K562 (cell line): ENCODE results near the gene HIPK2. TPM values are rescaled to one million over a fixed set of nuclear protein-coding genes. Genes with fewer than 3 reads are reported as not detected.

Experiments
- ATAC-seq: fragments of 200-7000 bp; cut with Tn5 transposase; 3 replicates; pipeline ENCODE4 v1.9.1; 2020; ENCODE audit warnings: moderate library complexity
- BruUV-seq: library from RNA; stranded (reverse); fragments of 400-500 nt; replicated peaks from 2 replicates; lab custom pipeline; 2021; lab: Mats Ljungman, UMichigan
- CTCF ChIA-PET: fragments of 300-600 bp; formaldehyde crosslinking; extraction: SDS; loops from one replicate; lab custom pipeline; 2021; ENCODE audit warnings: low intra/inter-chr PET ratio; lab: Yijun Ruan, JAX
- POLR2A ChIA-PET: fragments of 300-600, 350-650 bp; sonication (Branson Sonifier 250); formaldehyde crosslinking; extraction: SDS; loops from one replicate; lab custom pipeline; 2021; ENCODE audit warnings: antibody characterized with exemption, inconsistent platforms; lab: Yijun Ruan, JAX
- DNase-seq, 4 experiments: peaks; one replicate each; pipeline versions ENCODE4 v3.0.0 to v3.0.0-alpha.2; 2011 to 2018; ENCODE audit warnings: low spot score in 3 of 4, mixed read lengths in 3 of 4; ENCODE audit errors: extremely low read depth in 1 of 4
- FAIRE-seq: peaks from 2 replicates; lab custom pipeline; 2011; peaks lifted over from hg19 to GRCh38; lab: Jason Lieb, UNC
- H2AFZ ChIP-seq: 2 replicates; pipeline ENCODE4 v1.6.0; 2011; ENCODE audit warnings: low read depth, low read length, control low read depth, inconsistent platforms
- H3K27ac ChIP-seq: fragments of 200-600 bp; 3 replicates; pipeline ENCODE4 v1.8.0; 2011; ENCODE audit warnings: low read depth, mild to moderate bottlenecking, control low read depth, inconsistent platforms, low read length, moderate library complexity, mixed read lengths; ENCODE audit errors: extremely low read depth
- H3K27me3 ChIP-seq, 2 experiments: fragments of 300-600 bp in 1 of 2; 2 replicates in 1 of 2; 3 replicates in 1 of 2; pipeline versions ENCODE4 v1.6.0 to v1.8.0; 2011; ENCODE audit warnings: inconsistent platforms in 2 of 2, low read length in 2 of 2, mild to moderate bottlenecking in 1 of 2, mixed read lengths in 1 of 2, moderate library complexity in 1 of 2; ENCODE audit not compliant: control insufficient read depth in 2 of 2, insufficient read depth in 2 of 2
- H3K36me3 ChIP-seq: fragments of 300-600 bp; 3 replicates; pipeline ENCODE4 v1.8.0; 2011; ENCODE audit warnings: mild to moderate bottlenecking, low read length, inconsistent platforms; ENCODE audit not compliant: control insufficient read depth, insufficient read depth
- H3K4me1 ChIP-seq, 2 experiments: fragments of 200-600 bp in 1 of 2; replicated peaks in 1 of 2; 2 replicates in 1 of 2; 3 replicates in 1 of 2; pipeline versions ENCODE4 v1.5.1 to v1.8.0; 2011; ENCODE audit warnings: inconsistent platforms in 2 of 2, low read length in 2 of 2, mild to moderate bottlenecking in 1 of 2, mixed read lengths in 1 of 2, moderate library complexity in 1 of 2; ENCODE audit not compliant: control insufficient read depth in 2 of 2, insufficient read depth in 2 of 2
- H3K4me2 ChIP-seq: 2 replicates; pipeline ENCODE4 v1.6.1; 2011; ENCODE audit warnings: low read length, control low read depth, inconsistent platforms, mixed read lengths; ENCODE audit not compliant: insufficient read depth
- H3K4me3 ChIP-seq: fragments of 200-600 bp; sonication (generic), shearing (Covaris generic); 2 replicates; pipeline ENCODE4 v1.5.1; 2016; ENCODE audit warnings: control low read depth, inconsistent platforms
- H3K79me2 ChIP-seq: fragments of 200-600 bp; 3 replicates; pipeline ENCODE4 v1.8.0; 2011; ENCODE audit warnings: low read length, inconsistent platforms; ENCODE audit not compliant: control insufficient read depth, insufficient read depth
- H3K9ac ChIP-seq, 2 experiments: 2 replicates each; pipeline versions ENCODE4 v1.6.0 to v1.6.1; 2011; ENCODE audit warnings: low read depth in 2 of 2, low read length in 2 of 2, control low read depth in 1 of 2, inconsistent platforms in 1 of 2, mild to moderate bottlenecking in 1 of 2, mixed read lengths in 1 of 2; ENCODE audit not compliant: insufficient read depth in 1 of 2
- H3K9me1 ChIP-seq: one replicate; pipeline ENCODE4 v1.6.0; 2011; ENCODE audit warnings: inconsistent platforms, mild to moderate bottlenecking, low read length, moderate library complexity; ENCODE audit not compliant: control insufficient read depth, insufficient read depth
- H3K9me3 ChIP-seq: replicated peaks from 2 replicates; pipeline ENCODE4 v1.5.1; 2011; ENCODE audit warnings: low read depth, low read length, inconsistent platforms; ENCODE audit not compliant: control insufficient read depth, insufficient read depth
- H4K20me1 ChIP-seq: replicated peaks from 2 replicates; pipeline ENCODE4 v1.6.1; 2011; ENCODE audit warnings: low read length, inconsistent platforms, mixed read lengths; ENCODE audit not compliant: control insufficient read depth, insufficient read depth
- CBX5 ChIP-seq: IDR thresholded peaks from 2 replicates; pipeline ENCODE4 v1.6.1; 2014; ENCODE audit warnings: low read depth, borderline replicate concordance
- DEAF1 ChIP-seq: fragments of 450-650 bp; formaldehyde crosslinking; IDR thresholded peaks from 2 replicates; pipeline ENCODE4 v1.4.0; 2020; ENCODE audit warnings: mild to moderate bottlenecking, moderate library complexity
- HNRNPUL1 ChIP-seq: fragments of 200-400 bp; formaldehyde crosslinking; IDR thresholded peaks from 2 replicates; pipeline ENCODE4 v1.6.1; 2017; ENCODE audit warnings: low read length
- L3MBTL2 ChIP-seq: fragments of 450-650 bp; IDR thresholded peaks from 2 replicates; pipeline ENCODE4 v1.6.1; 2016; ENCODE audit warnings: mild to moderate bottlenecking, moderate library complexity
- MITF ChIP-seq: IDR thresholded peaks from 2 replicates; pipeline ENCODE4 v1.6.1; 2014; ENCODE audit warnings: antibody characterized with exemption
- TAF15 ChIP-seq: fragments of 200-400 bp; formaldehyde crosslinking; IDR thresholded peaks from 2 replicates; pipeline ENCODE4 v1.6.1; 2017; ENCODE audit warnings: mild to moderate bottlenecking, low read depth, low read length, moderate library complexity
- THRAP3 ChIP-seq: fragments of 450-650 bp; IDR thresholded peaks from 2 replicates; pipeline ENCODE4 v1.6.1; 2016; ENCODE audit warnings: mild to moderate bottlenecking, inconsistent platforms, borderline replicate concordance
- YBX1 ChIP-seq: fragments of 450-650 bp; IDR thresholded peaks from 2 replicates; pipeline ENCODE4 v1.7.1; 2016; ENCODE audit warnings: mild to moderate bottlenecking
- ZBTB33 ChIP-seq: sonication (generic); formaldehyde crosslinking; IDR thresholded peaks from 2 replicates; pipeline ENCODE4 v1.8.1; 2023; ENCODE audit warnings: mild to moderate bottlenecking, missing genetic modification reagents
- ZBTB5 ChIP-seq: fragments of 450-650 bp; IDR thresholded peaks from 2 replicates; pipeline ENCODE4 v1.6.1; 2017; ENCODE audit warnings: antibody characterized with exemption
- ZNF398 ChIP-seq: fragments of 250-450 bp; sonication (Bioruptor Pico); IDR thresholded peaks from 2 replicates; pipeline ENCODE4 v1.8.0; 2021; ENCODE audit warnings: moderate library complexity, mild to moderate bottlenecking, inconsistent platforms
- WGBS: fragments of 100-300 bp; shearing (Covaris generic); methylation state at CpG from one replicate; pipeline ENCODE4 v1.1.6; 2016; ENCODE audit warnings: low coverage, mixed read lengths; ENCODE audit not compliant: insufficient coverage; ENCODE audit errors: missing lambda C conversion rate; 5-methylcytosine and 5-hydroxymethylcytosine counted together
- in situ Hi-C: fragments of 300-500 bp; cut with MboI; formaldehyde crosslinking; loops from 4 replicates; pipeline ENCODE4 v1.15.0; 2018; ENCODE audit warnings: inconsistent platforms, mixed read lengths
- intact Hi-C: fragments of 100-400 bp; cut with micrococcal nuclease; formaldehyde crosslinking; loops from 2 replicates; pipeline ENCODE4 v1.14.2; 2022
- polyA plus RNA-seq, 8 experiments: library from polyadenylated mRNA; depleted of rRNA in 4 of 8; stranded (reverse) in 5 of 8; unstranded in 3 of 8; fragments of >200 nt; fragmentation: Nextera tagmentation in 2 of 8; fragmentation: Illumina TruSeq in 1 of 8; extraction: Ambion mirVana in 2 of 8; extraction: Trizol in 1 of 8; gene quantifications; 2 replicates each; pipeline versions ENCODE4 v1.2.1 to v1.2.3, GENCODE V29; 2011 to 2014; ENCODE audit warnings: inconsistent platforms in 1 of 8, missing spikeins in 1 of 8
- total RNA-seq, 7 experiments: library from RNA; depleted of rRNA in 6 of 7; stranded (reverse); fragments of >200 nt in 6 of 7; fragmentation: Illumina TruSeq in 2 of 7; extraction: Trizol in 2 of 7; gene quantifications; 2 replicates each; pipeline versions ENCODE4 v1.2.1 to v1.2.3, GENCODE V29; 2011 to 2021; ENCODE audit warnings: low replicate concordance in 1 of 7

Gene HIPK2
- total and polyA plus RNA-seq, 9 of the 15 experiments (the other 6 are each of a cell fraction or from before 2014, with no cell fraction given), result 0.69 to 19.8 (median 5.1) TPM

- peak; percentile 45; the same call in 1 of the 2 replicates for TF ChIP-seq ZBTB33 (CRISPR knock-in tag)
- TF ChIP-seq HNRNPUL1, result no peak
- no peak for TF ChIP-seq DEAF1
These were observed 128.8 kb downstream of the HIPK2 start (continued) for GRCh38 chr7:139648941-139649425.

GRCh38 chr7:139648391-139648861 lies 129.4 kb downstream of the HIPK2 start:
- 65% methylated on average over 20 of the region's 20 CpGs for WGBS
- Histone ChIP-seq H3K36me3 (no peaks in the 10 kb centered on the region; the same call in 2 of the 3 replicates), H3K27ac (no peak overlapping the region), H3K79me2 (no peaks in the 10 kb centered on the region), H2AFZ (no peak overlapping the region), H3K9me1 (peaks cover 3% of the 10 kb centered on the region), H3K4me2 (no peak overlapping the region), H3K27me3 (peaks cover 0 to 5% of the 10 kb centered on the region in 2 experiments; a peak in 1 of 5 replicates), H3K4me3 (no peak overlapping the region), H3K9me3 (no peaks in the 10 kb centered on the region), H3K9ac (no peak overlapping the region), H3K4me1 (peaks cover 0 to 3% of the 10 kb centered on the region in 2 experiments; a peak in 2 of 5 replicates), H4K20me1 (peaks cover 7% of the 10 kb centered on the region; the same call in 1 of the 2 replicates)
- ATAC-seq (no peak), DNase-seq (no peak), FAIRE-seq (no peak)
- intact Hi-C loops, result no loop called here
- ChIA-PET POLR2A (interaction anchor here (1.2 to 2.0 kb wide), 2 partner anchors 16 to 31 kb away, joined by 3 to 7 read pairs; no protein-coding TSS in a partner anchor), CTCF (interaction anchor here (4.5 kb wide), 1 partner anchor 354 kb away, joined by 92 read pairs; no protein-coding TSS in a partner anchor)
- in situ Hi-C loops, result loop anchor here (10.0 kb wide), 1 partner anchor 676 kb away; no protein-coding TSS in a partner anchor
- BruUV-seq, result no TSS peak
- TF ChIP-seq ZBTB5 (no peak), TAF15 (no peak), L3MBTL2 (no peak), ZNF398 (CRISPR knock-in tag) (no peak), THRAP3 (no peak), CBX5 (no peak), MITF (no peak), YBX1 (no peak)
